ENCODE data around the gene ZNF76. TPM values are rescaled to one million over a fixed set of nuclear protein-coding genes. Genes with fewer than 3 reads are reported as not detected.

The ZNF76 gene
- total RNA-seq, 1 donor from 2014 or later = 14.8 TPM

DNA sequence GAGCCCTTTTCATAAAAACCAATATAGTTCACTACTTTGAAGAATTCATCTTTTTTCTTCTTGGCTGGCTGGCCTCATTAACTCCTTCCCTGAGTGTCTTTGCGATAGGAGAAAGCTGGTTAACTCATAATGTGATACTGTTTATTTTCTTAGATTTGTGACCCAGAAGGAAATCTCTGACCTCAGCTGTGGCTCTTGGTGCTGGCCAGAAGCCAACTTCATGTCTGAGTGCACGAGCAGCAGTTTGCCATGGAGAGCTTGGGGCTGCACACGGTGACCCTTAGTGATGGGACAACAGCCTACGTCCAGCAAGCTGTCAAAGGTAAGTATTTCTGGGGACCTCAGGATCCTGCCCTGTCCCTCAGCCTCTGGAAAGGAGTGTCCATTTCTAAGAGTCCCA, 21.4 kb downstream of the ZNF76 start:
- Mint-ChIP-seq H3K27me3 (ENCODE audit: insufficient read depth, low read depth) (no peaks in the 10 kb centered on the region), H3K9me3 (no peaks in the 10 kb centered on the region), H3K4me1 (peaks cover 9% of the 10 kb centered on the region), H3K4me3 (no peak overlapping the region), H3K27ac (peak overlapping the region; percentile 32), H3K36me3 (peaks cover 15% of the 10 kb centered on the region)
- H3K9me3 ChIP-seq (ENCODE audit: low read depth) = no peaks in the 10 kb centered on the region
- no peak overlapping the region for H2AFZ ChIP-seq (replicated peaks)
- TF ChIP-seq EZH2 (IDR thresholded peaks at IDR 0.05) (no peak), EZH2phosphoT487 (IDR thresholded peaks at IDR 0.05) (no peak)
- TF ChIP-seq, protein P1, sequence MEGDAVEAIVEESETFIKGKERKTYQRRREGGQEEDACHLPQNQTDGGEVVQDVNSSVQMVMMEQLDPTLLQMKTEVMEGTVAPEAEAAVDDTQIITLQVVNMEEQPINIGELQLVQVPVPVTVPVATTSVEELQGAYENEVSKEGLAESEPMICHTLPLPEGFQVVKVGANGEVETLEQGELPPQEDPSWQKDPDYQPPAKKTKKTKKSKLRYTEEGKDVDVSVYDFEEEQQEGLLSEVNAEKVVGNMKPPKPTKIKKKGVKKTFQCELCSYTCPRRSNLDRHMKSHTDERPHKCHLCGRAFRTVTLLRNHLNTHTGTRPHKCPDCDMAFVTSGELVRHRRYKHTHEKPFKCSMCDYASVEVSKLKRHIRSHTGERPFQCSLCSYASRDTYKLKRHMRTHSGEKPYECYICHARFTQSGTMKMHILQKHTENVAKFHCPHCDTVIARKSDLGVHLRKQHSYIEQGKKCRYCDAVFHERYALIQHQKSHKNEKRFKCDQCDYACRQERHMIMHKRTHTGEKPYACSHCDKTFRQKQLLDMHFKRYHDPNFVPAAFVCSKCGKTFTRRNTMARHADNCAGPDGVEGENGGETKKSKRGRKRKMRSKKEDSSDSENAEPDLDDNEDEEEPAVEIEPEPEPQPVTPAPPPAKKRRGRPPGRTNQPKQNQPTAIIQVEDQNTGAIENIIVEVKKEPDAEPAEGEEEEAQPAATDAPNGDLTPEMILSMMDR (IDR thresholded peaks at IDR 0.05) = no peak
- H3F3A ChIP-seq (ENCODE audit: low read depth) = no peaks in the 10 kb centered on the region
- H3K4me1 ChIP-seq = no peaks in the 10 kb centered on the region
- H3K27me3 ChIP-seq = no peaks in the 10 kb centered on the region
- no peak overlapping the region for H3K27ac ChIP-seq
- no peak overlapping the region for H3K4me2 ChIP-seq
- peaks cover 4% of the 10 kb centered on the region for H4K20me1 ChIP-seq (ENCODE audit: low read depth)
- no peaks in the 10 kb centered on the region for H3K36me3 ChIP-seq
- no peak for DNase-seq (ENCODE audit: low spot score)
- no peaks in the 10 kb centered on the region for H3K79me2 ChIP-seq (ENCODE audit: low read depth)
- no peak overlapping the region for H3K9ac ChIP-seq
- H3K4me3 ChIP-seq = no peak overlapping the region

GRCh38 chr6:35282472-35282871, 22.9 kb downstream of the ZNF76 start:
- H3K9me3 Mint-ChIP-seq = no peaks in the 10 kb centered on the region
- H3K4me1 ChIP-seq = no peaks in the 10 kb centered on the region
- no peak overlapping the region for H2AFZ ChIP-seq (replicated peaks)
- peaks cover 12% of the 10 kb centered on the region for H3K4me1 Mint-ChIP-seq
- no peak overlapping the region for H3K4me3 Mint-ChIP-seq
- no peak overlapping the region for H3K27ac ChIP-seq
- H3K27me3 Mint-ChIP-seq (ENCODE audit: insufficient read depth, low read depth) = no peaks in the 10 kb centered on the region
- no peaks in the 10 kb centered on the region for H3K79me2 ChIP-seq (ENCODE audit: low read depth)
- peaks cover 17% of the 10 kb centered on the region for H3K36me3 Mint-ChIP-seq
- no peak overlapping the region for H3K27ac Mint-ChIP-seq
- no peaks in the 10 kb centered on the region for H3K36me3 ChIP-seq
- no peaks in the 10 kb centered on the region for H4K20me1 ChIP-seq (ENCODE audit: low read depth)
- no peak overlapping the region for H3K4me3 ChIP-seq
- H3K9ac ChIP-seq = no peak overlapping the region
- TF ChIP-seq, protein P1 (IDR thresholded peaks at IDR 0.05) = no peak
- TF ChIP-seq EZH2 (IDR thresholded peaks at IDR 0.05) (no peak), EZH2phosphoT487 (IDR thresholded peaks at IDR 0.05) (no peak)
- H3K4me2 ChIP-seq = no peak overlapping the region
- no peaks in the 10 kb centered on the region for H3K27me3 ChIP-seq
- no peaks in the 10 kb centered on the region for H3K9me3 ChIP-seq (ENCODE audit: low read depth)
- no peaks in the 10 kb centered on the region for H3F3A ChIP-seq (ENCODE audit: low read depth)
- no peak for DNase-seq (ENCODE audit: low spot score)

DNA sequence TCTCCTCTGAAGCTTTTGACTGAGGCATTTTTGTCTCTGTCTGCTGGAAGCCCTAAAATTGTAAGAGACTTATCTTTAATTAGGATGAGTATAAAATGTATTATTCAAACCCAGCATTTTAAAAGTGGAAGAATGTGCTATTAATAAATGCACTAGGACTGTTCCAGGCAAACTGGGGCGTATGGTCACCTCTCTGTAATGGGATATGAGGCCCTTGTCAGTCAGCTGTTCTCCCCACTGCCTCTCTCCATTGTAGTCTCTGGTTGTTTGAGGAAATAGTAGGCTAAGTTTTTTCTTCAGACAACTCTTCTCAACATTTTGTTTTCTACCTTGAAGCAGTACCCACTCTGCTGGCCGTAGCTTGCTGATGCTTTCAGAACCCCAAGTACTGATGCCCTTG, 23.8 kb downstream of the ZNF76 start:
- H3K4me3 Mint-ChIP-seq = no peak overlapping the region
- no peak overlapping the region for H3K27ac Mint-ChIP-seq
- Histone ChIP-seq H2AFZ (replicated peaks) (no peak overlapping the region), H3K4me1 (no peaks in the 10 kb centered on the region), H3F3A (ENCODE audit: low read depth) (no peaks in the 10 kb centered on the region), H3K27me3 (no peaks in the 10 kb centered on the region), H3K9ac (no peak overlapping the region), H3K36me3 (no peaks in the 10 kb centered on the region), H3K9me3 (ENCODE audit: low read depth) (no peaks in the 10 kb centered on the region), H3K4me3 (no peak overlapping the region), H3K27ac (no peak overlapping the region), H4K20me1 (ENCODE audit: low read depth) (no peaks in the 10 kb centered on the region), H3K79me2 (ENCODE audit: low read depth) (no peaks in the 10 kb centered on the region), H3K4me2 (no peak overlapping the region)
- H3K9me3 Mint-ChIP-seq = no peaks in the 10 kb centered on the region
- DNase-seq (ENCODE audit: low spot score) = no peak
- TF ChIP-seq, protein P1 (IDR thresholded peaks at IDR 0.05) = no peak
- TF ChIP-seq EZH2 (IDR thresholded peaks at IDR 0.05) (no peak), EZH2phosphoT487 (IDR thresholded peaks at IDR 0.05) (no peak)
- H3K36me3 Mint-ChIP-seq = peaks cover 19% of the 10 kb centered on the region
- no peaks in the 10 kb centered on the region for H3K27me3 Mint-ChIP-seq (ENCODE audit: insufficient read depth, low read depth)
- peaks cover 16% of the 10 kb centered on the region for H3K4me1 Mint-ChIP-seq

All from neural progenitor cell (in vitro differentiated cells).